Thoracic aorta (tissue), 2 donors: ENCODE results near the gene DPM3. TPM values are rescaled to one million over a fixed set of nuclear protein-coding genes. Genes with fewer than 3 reads are reported as not detected.

Source experiments
- ATAC-seq: fragments of 150-250 bp; one replicate; pipeline ENCODE4 v1.8.0; 2017; ENCODE audit warnings: low read depth; ENCODE audit not compliant: insufficient number of reproducible peaks, low FRiP score
- DNase-seq: peaks from one replicate; pipeline ENCODE4 v3.0.0-alpha.2; 2020; ENCODE audit warnings: low spot score
- H3K27ac ChIP-seq, 2 donors: fragments of 200-600 bp; sonication (generic); 1 replicate in 1 of 2; 2 replicates in 1 of 2; pipeline ENCODE4 v1.5.1; 2016; ENCODE audit warnings: mild to moderate bottlenecking in 2 of 2, moderate library complexity in 2 of 2
- H3K27me3 ChIP-seq: fragments of 200-600 bp; sonication (generic); replicated peaks from 2 replicates; pipeline ENCODE4 v1.6.0; 2016; ENCODE audit warnings: mild to moderate bottlenecking; ENCODE audit not compliant: insufficient read depth
- H3K36me3 ChIP-seq: fragments of 200-600 bp; sonication (generic); one replicate; pipeline ENCODE4 v1.5.1; 2016
- H3K4me1 ChIP-seq, 2 donors: fragments of 200-600 bp; sonication (generic); 1 replicate in 1 of 2; 2 replicates in 1 of 2; pipeline versions ENCODE4 v1.5.1 to v1.6.0; 2016; ENCODE audit warnings: low read depth in 2 of 2, mild to moderate bottlenecking in 1 of 2; ENCODE audit not compliant: control insufficient read depth in 1 of 2
- H3K4me3 ChIP-seq: fragments of 200-600 bp; sonication (generic); 2 replicates; pipeline ENCODE4 v1.5.1; 2016; ENCODE audit warnings: mild to moderate bottlenecking
- H3K9me3 ChIP-seq: fragments of 200-600 bp; sonication (generic); 2 replicates; pipeline ENCODE4 v1.5.1; 2016
- total RNA-seq, 2 donors: library from RNA; depleted of rRNA; stranded (reverse); fragments of >200 nt; gene quantifications; one replicate each; pipeline versions ENCODE4 v1.1.0 to v1.2.3, GENCODE V29; 2016
- TF ChIP-seq, protein P1 (sequence below): fragments of 200-600 bp; sonication (generic); IDR thresholded peaks from one replicate; pipeline ENCODE4 v1.5.1; 2019; ENCODE audit warnings: antibody characterized with exemption

Gene DPM3
- total RNA-seq, 2 donors from 2014 or later, result 28.8 to 68.6 TPM

DNA sequence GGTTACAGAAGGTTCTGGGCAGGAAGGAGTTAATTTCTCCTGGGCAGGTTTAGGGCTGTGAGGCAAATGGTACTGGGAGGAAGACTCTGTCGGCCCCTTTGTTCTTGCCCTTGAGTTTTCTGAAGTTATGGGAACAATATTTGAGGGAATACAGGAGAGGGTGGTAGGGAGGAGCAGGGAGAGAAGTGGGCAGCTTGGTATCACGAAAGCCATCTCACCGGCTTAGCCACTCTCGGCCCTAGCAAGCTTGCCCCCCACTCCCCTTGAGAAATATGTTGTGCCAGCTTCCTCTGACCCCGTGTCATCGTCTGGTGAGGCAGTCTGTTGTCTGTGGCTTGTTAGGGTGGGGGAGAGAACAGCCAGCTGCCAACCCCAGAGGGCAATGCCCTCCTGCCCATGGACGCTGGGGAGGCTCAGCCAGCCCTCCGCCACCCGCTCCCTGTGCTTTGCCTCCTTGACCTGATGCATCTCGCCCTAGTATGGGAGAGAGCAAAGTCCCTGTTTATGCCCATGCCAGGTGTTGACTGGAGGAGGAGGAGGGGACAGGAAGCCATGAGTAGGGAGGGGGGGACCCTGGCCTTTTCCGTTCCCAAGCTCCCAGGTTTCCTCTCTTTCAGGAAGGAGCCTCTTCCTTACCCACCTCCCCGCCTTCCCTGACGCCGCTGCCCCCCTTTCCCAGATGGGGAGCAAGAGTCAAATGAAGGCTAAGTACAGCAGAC is 11.4 kb downstream of the DPM3 start:
- H3K27ac ChIP-seq, result no peak overlapping the region

DNA sequence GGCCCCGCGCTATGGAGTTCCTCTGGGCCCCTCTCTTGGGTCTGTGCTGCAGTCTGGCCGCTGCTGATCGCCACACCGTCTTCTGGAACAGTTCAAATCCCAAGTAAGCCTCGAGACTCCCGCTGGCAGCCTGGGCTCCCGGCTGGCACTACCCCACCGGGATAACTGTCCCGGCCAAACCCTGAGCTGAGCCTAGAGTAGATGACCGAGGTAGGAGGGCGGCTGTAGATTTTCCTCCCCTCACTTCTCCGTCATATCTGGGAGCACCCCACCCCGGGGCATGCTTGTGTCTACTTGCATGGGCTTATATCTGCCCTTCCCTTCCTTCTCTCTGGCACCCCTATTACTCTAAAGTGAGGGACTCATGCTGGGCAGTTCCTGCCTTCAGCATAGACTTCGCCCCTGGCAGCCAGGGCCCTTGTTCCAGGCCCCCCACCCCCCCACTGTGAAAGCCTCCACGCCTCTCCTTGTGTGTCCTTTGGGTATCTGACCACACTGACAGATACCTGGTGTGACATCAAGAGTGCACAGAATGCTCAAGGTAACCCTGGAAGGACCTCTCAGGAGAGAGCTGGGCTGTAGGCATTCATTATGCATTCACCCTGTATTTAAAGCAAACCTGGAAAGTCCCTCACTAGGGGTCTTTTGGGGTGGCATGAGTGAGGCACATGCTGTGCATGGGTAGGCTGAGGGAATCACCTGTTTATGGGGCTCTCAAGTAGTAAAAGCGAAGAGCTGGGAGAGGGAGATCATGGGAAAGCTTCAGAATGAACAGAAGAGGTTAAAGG is 12.2 kb downstream of the DPM3 start:
- DNase-seq, result no peak
- Histone ChIP-seq H3K4me1 (peaks cover 17 to 43% of the 10 kb centered on the region in 2 donors), H3K4me3 (peak overlapping the region; percentile 80), H3K27ac (peak overlapping the region in 1 of 2 donors; percentile 37), H3K9me3 (no peaks in the 10 kb centered on the region), H3K27me3 (no peaks in the 10 kb centered on the region), H3K36me3 (no peaks in the 10 kb centered on the region)
- TF ChIP-seq, protein P1, sequence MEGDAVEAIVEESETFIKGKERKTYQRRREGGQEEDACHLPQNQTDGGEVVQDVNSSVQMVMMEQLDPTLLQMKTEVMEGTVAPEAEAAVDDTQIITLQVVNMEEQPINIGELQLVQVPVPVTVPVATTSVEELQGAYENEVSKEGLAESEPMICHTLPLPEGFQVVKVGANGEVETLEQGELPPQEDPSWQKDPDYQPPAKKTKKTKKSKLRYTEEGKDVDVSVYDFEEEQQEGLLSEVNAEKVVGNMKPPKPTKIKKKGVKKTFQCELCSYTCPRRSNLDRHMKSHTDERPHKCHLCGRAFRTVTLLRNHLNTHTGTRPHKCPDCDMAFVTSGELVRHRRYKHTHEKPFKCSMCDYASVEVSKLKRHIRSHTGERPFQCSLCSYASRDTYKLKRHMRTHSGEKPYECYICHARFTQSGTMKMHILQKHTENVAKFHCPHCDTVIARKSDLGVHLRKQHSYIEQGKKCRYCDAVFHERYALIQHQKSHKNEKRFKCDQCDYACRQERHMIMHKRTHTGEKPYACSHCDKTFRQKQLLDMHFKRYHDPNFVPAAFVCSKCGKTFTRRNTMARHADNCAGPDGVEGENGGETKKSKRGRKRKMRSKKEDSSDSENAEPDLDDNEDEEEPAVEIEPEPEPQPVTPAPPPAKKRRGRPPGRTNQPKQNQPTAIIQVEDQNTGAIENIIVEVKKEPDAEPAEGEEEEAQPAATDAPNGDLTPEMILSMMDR, result no peak
- no peak for ATAC-seq

More for the DNA sequence above, 11.4 kb downstream of the DPM3 start:
- TF ChIP-seq, protein P1, result no peak
- Histone ChIP-seq H3K9me3 (no peaks in the 10 kb centered on the region), H3K27me3 (no peaks in the 10 kb centered on the region), H3K4me3 (peak overlapping the region; percentile 80), H3K4me1 (peaks cover 17 to 43% of the 10 kb centered on the region in 2 donors), H3K36me3 (no peaks in the 10 kb centered on the region)
- ATAC-seq (no peak), DNase-seq (no peak)

DNA sequence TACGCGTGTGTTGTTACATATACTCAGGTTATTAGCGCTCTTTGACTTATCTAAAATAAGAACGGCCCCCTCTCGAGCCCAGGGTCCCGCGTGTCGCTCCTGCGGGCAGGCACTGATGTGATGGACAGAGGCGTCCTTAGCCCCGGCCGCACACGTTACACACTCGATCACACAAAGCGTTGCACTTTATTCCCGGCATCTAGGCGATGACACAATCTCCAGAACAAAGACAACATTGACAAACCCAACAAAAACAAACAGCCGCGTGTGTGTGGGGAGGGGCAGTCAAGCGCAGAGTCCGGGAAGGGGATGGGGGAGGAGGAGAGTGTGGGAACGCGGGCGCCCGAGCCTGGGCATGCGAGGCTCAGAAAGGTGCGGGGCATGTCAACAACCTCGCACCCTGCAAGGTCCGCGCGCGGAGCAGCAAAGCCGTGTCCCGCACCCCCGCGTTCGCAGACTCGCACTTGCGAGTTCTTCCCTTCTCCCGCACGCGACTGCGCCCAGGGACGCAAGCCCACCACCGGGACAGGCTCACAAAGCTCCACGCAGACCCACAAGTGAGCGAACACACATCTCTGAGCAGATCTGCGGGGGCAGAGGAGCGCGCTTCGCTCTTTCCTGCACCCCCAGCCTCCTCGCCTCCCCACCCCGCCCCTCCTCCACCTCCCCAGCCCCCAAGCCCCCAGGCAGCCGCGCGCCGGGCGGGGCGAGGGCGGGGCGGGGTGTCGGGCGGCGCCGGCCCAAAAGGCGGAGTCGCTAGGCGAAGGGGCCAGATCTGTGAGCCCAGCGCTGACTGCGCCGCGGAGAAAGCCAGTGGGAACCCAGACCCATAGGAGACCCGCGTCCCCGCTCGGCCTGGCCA is 13.0 kb downstream of the DPM3 start, which contains the start of gene EFNA1:
Gene EFNA1, plus strand, starts transcription at position 772 of the 862 bp plus-strand sequence. CDS start 102 bp downstream, outside the sequence.
- ATAC-seq (peak; percentile 16), DNase-seq (no peak)
- H3K27ac ChIP-seq, result peak within 1 kb of the TSS in 1 of 2 donors; percentile 37
- H3K27me3 ChIP-seq, result no peaks in the 10 kb centered on the region
- H3K4me3 ChIP-seq, result peak within 1 kb of the TSS; percentile 80
- no peaks in the 10 kb centered on the region for H3K9me3 ChIP-seq
- H3K4me1 ChIP-seq, result peaks cover 17 to 43% of the 10 kb centered on the region in 2 donors
- H3K36me3 ChIP-seq, result no peaks in the 10 kb centered on the region
- TF ChIP-seq, protein P1, result no peak

GRCh38 chr1:155126556-155127104 is 13.7 kb downstream of the DPM3 start:
- no peaks in the 10 kb centered on the region for H3K27me3 ChIP-seq
- TF ChIP-seq, protein P1, result no peak
- H3K4me3 ChIP-seq, result peak overlapping the region; percentile 80
- DNase-seq (no peak), ATAC-seq (no peak)
- no peaks in the 10 kb centered on the region for H3K9me3 ChIP-seq
- H3K4me1 ChIP-seq, result peaks cover 17 to 43% of the 10 kb centered on the region in 2 donors
- no peaks in the 10 kb centered on the region for H3K36me3 ChIP-seq
- H3K27ac ChIP-seq, result peak overlapping the region; percentile 28 to 37
